Measurements from ENCODE around the gene HOGA1.
"Not testable (repeated sequence)": the region's sequence is repeated elsewhere in the genome, so short reads cannot be mapped to it uniquely, and the experiment has no call there.

Gene HOGA1

DNA sequence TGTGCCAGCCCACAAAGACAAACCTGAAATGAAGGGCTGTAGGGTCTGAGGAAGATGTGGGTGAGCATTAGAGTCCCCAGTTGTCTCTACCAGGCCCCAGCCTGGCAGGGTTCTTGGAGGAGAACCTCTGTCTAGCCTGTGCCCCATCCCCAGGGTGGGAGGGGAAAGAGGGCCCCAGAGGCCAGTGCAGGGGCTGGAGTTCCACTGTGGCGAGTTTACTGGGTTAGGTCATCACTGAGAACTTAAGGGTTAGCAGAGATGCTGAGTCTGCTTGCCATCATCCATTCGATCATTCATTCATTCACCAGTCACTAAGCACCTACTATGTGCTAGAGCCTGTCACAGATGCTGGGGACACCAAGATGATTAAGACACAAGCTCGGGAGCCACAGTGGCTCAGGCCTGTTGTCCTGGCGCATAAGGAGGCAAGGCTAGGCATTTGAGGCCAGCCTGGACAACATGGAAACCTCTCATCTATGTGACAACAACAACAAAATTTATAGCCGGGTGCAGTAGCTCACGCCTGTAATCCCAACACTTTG lies 9.0 kb upstream of the HOGA1 start:
- Mint-ChIP-seq H3K4me3 (no peak overlapping the region), H3K4me1 (peaks cover 31% of the 10 kb centered on the region), H3K27ac (peak overlapping the region in 2 of 3 experiments; percentile 28 to 52), H3K9me3 (no peaks in the 10 kb centered on the region), H3K36me3 (ENCODE audit: low read depth) (no peaks in the 10 kb centered on the region), H3K27me3 (ENCODE audit: low read depth) (peaks cover 8% of the 10 kb centered on the region)
- TF ChIP-seq, protein P1, sequence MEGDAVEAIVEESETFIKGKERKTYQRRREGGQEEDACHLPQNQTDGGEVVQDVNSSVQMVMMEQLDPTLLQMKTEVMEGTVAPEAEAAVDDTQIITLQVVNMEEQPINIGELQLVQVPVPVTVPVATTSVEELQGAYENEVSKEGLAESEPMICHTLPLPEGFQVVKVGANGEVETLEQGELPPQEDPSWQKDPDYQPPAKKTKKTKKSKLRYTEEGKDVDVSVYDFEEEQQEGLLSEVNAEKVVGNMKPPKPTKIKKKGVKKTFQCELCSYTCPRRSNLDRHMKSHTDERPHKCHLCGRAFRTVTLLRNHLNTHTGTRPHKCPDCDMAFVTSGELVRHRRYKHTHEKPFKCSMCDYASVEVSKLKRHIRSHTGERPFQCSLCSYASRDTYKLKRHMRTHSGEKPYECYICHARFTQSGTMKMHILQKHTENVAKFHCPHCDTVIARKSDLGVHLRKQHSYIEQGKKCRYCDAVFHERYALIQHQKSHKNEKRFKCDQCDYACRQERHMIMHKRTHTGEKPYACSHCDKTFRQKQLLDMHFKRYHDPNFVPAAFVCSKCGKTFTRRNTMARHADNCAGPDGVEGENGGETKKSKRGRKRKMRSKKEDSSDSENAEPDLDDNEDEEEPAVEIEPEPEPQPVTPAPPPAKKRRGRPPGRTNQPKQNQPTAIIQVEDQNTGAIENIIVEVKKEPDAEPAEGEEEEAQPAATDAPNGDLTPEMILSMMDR (IDR thresholded peaks at IDR 0.05; ENCODE audit: unreplicated experiment in 3 of 3) = no peak

DNA sequence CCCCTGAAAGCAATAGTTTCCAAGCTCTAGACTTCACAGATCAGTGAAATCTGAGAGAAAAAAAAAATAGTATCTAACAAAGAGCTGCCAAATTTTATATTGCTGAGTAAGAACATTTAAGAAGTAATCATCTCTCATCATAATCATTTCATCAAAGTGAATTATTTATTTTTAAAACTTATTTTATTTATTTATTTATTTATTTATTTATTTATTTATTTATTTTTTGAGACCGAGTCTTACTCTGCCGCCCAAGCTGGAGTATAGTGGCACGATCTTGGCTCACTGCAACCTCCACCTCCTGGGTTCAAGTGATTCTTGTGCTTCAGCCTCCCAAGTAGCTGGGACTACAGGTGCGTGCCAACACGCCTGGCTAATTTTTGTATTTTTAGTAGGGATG lies 7.7 kb upstream of the HOGA1 start:
- not testable (repeated sequence) for H3K9me3 Mint-ChIP-seq; H3K27me3 Mint-ChIP-seq (ENCODE audit: low read depth); H3K36me3 Mint-ChIP-seq (ENCODE audit: low read depth); H3K4me3 Mint-ChIP-seq; H3K27ac Mint-ChIP-seq
- H3K4me1 Mint-ChIP-seq = peaks cover 25% of the 10 kb centered on the region

DNA sequence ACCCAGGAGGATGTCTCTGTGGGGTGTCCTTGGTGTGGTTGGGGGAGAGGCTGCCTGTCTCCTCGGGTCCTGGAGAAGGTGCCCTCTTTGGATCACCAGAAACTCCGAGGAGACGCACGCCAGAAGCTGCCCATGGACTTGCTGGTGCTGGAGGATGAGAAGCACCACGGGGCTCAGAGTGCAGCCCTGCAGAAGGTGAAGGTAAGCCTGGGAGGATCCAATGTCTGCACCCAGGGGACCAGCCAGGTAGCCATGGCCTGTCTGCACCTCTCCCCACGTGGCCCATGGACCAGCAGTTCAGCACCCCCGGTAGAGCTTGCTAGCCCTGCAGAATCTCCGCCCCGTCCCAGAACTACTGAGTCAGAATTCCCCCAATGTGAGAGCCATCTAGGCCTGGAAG lies 6.5 kb upstream of the HOGA1 start:
- no peak overlapping the region for H3K27ac Mint-ChIP-seq
- no peak overlapping the region for H3K4me3 Mint-ChIP-seq
- TF ChIP-seq, protein P1 (IDR thresholded peaks at IDR 0.05; ENCODE audit: unreplicated experiment in 3 of 3) = no peak
- peaks cover 5% of the 10 kb centered on the region for H3K27me3 Mint-ChIP-seq (ENCODE audit: low read depth)
- peaks cover 16% of the 10 kb centered on the region for H3K4me1 Mint-ChIP-seq
- H3K36me3 Mint-ChIP-seq (ENCODE audit: low read depth) = no peaks in the 10 kb centered on the region
- H3K9me3 Mint-ChIP-seq = no peaks in the 10 kb centered on the region

DNA sequence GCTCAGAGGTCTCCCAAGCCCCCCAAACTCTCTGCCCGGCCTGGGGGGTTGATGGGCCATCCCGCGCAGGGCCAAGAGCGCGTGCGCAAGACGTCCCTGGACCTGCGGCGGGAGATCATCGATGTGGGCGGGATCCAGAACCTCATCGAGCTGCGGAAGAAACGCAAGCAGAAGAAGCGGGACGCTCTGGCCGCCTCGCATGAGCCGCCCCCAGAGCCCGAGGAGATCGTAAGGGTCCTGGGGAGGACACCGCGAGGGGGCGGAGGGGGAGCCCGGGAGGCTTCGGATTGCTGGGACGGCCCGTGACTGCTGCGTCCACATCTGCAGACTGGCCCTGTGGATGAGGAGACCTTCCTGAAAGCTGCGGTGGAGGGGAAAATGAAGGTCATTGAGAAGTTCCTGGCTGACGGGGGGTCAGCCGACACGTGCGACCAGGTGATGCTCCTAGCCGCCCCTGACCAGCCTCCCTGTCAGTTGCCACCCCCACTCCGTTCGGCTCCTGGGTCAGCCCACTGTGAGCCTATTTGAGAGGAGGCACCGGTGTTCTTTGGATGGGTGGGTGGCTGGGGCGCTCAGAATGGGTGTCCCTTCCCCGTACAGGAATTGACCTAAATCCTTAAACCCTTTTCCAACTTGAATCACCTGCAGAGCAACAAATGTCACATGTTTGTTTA lies 5.9 kb upstream of the HOGA1 start:
- no peaks in the 10 kb centered on the region for H3K36me3 Mint-ChIP-seq (ENCODE audit: low read depth)
- H3K27ac Mint-ChIP-seq = no peak overlapping the region
- H3K4me3 Mint-ChIP-seq = no peak overlapping the region
- H3K4me1 Mint-ChIP-seq = peaks cover 10% of the 10 kb centered on the region
- H3K9me3 Mint-ChIP-seq = no peaks in the 10 kb centered on the region
- peaks cover 5% of the 10 kb centered on the region for H3K27me3 Mint-ChIP-seq (ENCODE audit: low read depth)
- TF ChIP-seq, protein P1 (IDR thresholded peaks at IDR 0.05; ENCODE audit: unreplicated experiment in 3 of 3) = no peak

DNA sequence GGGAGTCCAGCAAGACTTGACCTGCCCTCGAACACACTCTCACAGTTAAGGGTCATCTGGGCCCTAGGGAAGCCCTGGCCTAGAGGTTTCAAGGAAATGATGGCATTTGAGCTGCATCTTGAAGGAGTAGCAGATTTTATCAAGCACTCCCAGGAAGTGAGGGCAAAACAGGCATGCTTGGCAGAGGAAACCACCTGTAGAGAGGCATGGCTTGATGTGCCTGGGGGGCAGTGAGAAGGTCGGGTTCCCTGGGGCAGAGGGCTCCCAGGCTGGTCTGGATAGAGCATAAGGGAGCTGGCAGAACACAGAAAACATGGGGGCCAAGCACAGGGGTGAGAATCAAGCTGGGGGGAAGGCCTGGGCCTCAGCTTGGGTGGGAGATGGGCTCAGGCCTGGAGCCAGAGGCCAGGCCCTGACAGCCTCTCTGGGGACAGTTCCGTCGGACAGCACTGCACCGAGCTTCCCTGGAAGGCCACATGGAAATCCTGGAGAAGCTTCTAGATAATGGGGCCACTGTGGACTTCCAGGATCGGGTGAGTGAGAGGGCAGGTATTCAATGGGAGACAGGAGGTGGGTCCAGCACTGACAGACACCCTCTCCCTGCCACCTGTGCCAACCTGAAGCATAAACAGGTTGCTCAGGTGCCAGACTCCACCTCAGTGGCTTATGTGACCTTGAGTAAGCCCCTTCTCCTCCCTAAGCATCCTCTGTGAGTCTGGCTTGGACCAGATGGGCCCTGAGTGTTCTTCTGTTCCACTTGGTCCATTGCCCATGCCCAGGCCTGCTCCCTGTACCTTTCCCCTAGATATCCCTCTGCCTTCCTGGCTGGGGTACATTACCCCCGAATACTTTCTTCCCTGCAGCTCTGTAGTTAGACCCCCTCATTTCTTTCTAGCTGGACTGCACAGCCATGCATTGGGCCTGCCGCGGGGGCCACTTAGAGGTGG lies 3.5 kb upstream of the HOGA1 start:
- Mint-ChIP-seq H3K27ac (peak overlapping the region in 1 of 3 experiments; percentile 41), H3K9me3 (no peaks in the 10 kb centered on the region), H3K4me3 (no peak overlapping the region), H3K4me1 (peaks cover 9% of the 10 kb centered on the region), H3K36me3 (ENCODE audit: low read depth) (no peaks in the 10 kb centered on the region), H3K27me3 (ENCODE audit: low read depth) (peaks cover 5% of the 10 kb centered on the region)
- TF ChIP-seq, protein P1 (IDR thresholded peaks at IDR 0.05; ENCODE audit: unreplicated experiment in 3 of 3) = no peak

DNA sequence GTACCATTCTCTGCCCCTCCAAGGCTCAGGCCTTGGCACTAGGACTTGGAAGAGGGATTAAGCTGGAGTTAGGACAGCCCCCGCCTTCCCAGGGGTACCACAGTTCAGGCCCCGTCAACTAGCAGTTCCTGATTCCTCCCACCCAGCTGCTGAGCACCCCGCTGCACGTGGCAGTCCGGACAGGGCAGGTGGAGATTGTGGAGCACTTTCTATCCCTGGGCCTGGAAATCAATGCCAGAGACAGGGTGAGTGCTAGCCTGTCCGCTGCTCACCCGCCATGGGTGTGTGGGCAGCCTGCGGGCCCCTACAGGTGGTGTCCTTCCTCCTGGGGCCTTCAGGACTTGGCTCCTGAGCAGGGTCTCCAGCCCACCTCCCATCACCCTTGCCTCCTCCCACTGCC lies 2.0 kb upstream of the HOGA1 start:
- TF ChIP-seq, protein P1 (IDR thresholded peaks at IDR 0.05; ENCODE audit: unreplicated experiment in 3 of 3) = no peak
- H3K4me3 Mint-ChIP-seq = no peak overlapping the region
- no peaks in the 10 kb centered on the region for H3K36me3 Mint-ChIP-seq (ENCODE audit: low read depth)
- H3K4me1 Mint-ChIP-seq = peaks cover 9% of the 10 kb centered on the region
- no peaks in the 10 kb centered on the region for H3K9me3 Mint-ChIP-seq
- peak overlapping the region in 1 of 3 experiments; percentile 97 for H3K27ac Mint-ChIP-seq
- peaks cover 5% of the 10 kb centered on the region for H3K27me3 Mint-ChIP-seq (ENCODE audit: low read depth)
